ENCODE data around the gene FRS3.

DNA sequence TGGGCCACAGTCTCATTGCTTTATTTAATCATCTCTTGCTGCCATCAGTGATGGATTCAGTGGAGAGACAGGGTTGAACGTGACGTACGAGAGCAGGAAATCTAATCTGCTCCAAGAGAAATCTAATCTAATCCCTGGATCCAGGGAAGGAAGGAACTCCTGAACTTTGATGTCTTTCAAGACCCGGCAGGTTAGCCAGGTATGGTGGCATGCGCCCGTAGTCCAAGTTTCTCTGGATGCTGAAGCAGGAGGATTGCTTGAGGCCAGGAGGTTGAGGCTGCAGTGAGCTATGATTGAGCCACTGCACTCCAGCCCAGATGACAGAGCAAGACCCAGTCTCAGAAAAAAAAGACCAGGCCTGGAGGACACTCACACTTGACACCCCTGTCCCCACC is 21.1 kb downstream of the FRS3 start:
- TF ChIP-seq POLR2A (IDR thresholded peaks at IDR 0.05): no peak
- TF ChIP-seq, protein P1, sequence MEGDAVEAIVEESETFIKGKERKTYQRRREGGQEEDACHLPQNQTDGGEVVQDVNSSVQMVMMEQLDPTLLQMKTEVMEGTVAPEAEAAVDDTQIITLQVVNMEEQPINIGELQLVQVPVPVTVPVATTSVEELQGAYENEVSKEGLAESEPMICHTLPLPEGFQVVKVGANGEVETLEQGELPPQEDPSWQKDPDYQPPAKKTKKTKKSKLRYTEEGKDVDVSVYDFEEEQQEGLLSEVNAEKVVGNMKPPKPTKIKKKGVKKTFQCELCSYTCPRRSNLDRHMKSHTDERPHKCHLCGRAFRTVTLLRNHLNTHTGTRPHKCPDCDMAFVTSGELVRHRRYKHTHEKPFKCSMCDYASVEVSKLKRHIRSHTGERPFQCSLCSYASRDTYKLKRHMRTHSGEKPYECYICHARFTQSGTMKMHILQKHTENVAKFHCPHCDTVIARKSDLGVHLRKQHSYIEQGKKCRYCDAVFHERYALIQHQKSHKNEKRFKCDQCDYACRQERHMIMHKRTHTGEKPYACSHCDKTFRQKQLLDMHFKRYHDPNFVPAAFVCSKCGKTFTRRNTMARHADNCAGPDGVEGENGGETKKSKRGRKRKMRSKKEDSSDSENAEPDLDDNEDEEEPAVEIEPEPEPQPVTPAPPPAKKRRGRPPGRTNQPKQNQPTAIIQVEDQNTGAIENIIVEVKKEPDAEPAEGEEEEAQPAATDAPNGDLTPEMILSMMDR (IDR thresholded peaks at IDR 0.05): no peak

Data from adrenal gland (tissue), 5 donors.